Natural killer cell treated with Interleukin-12 subunit alpha and Interleukin-12 subunit beta and Interleukin-15 and Interleukin-18, amount 100 ng/mL, for 72 hours (primary cell): Measurements from ENCODE around the gene CD24. TPM values are rescaled to one million over a fixed set of nuclear protein-coding genes. Genes with fewer than 3 reads are reported as not detected.

Source experiments
- ATAC-seq, 2 donors: fragments of 150-1000 bp; cut with Tn5 transposase in 1 of 2; sonication (Bioruptor Pico), chemical (Tn5 transposase) in 1 of 2; 2 replicates each; pipeline ENCODE4 v1.10.0; 2021
- DNase-seq: peaks from one replicate; pipeline ENCODE4 v3.0.0; 2022; ENCODE audit warnings: low spot score
- H3K27ac Mint-ChIP-seq, 2 donors: 1 replicate in 1 of 2; 2 replicates in 1 of 2; pipeline ENCODE4 v1.8.0; 2022; ENCODE audit warnings: mixed read lengths in 2 of 2, mild to moderate bottlenecking in 1 of 2, moderate library complexity in 1 of 2
- H3K27me3 Mint-ChIP-seq, 2 donors: 1 replicate in 1 of 2; 2 replicates in 1 of 2; pipeline ENCODE4 v1.8.0; 2022; ENCODE audit warnings: mixed read lengths in 2 of 2
- H3K36me3 Mint-ChIP-seq: one replicate; pipeline ENCODE4 v1.8.0; 2022; ENCODE audit warnings: mixed read lengths
- H3K4me1 Mint-ChIP-seq, 2 donors: 1 replicate in 1 of 2; 2 replicates in 1 of 2; pipeline ENCODE4 v1.8.0; 2022; ENCODE audit warnings: low read depth in 2 of 2, mixed read lengths in 2 of 2, mild to moderate bottlenecking in 1 of 2
- H3K4me3 Mint-ChIP-seq: one replicate; pipeline ENCODE4 v1.8.0; 2022; ENCODE audit warnings: mixed read lengths
- H3K9me3 Mint-ChIP-seq: 2 replicates; pipeline ENCODE4 v1.8.0; 2022; ENCODE audit warnings: mixed read lengths
- total RNA-seq, 2 donors: library from RNA; stranded (reverse); gene quantifications; one replicate each; pipeline ENCODE4 v1.2.3, GENCODE V29; 2022

CD24 gene
- total RNA-seq, 2 donors from 2014 or later = 1.2 TPM; not detected in 1

GRCh38 chr6:106963544-106963943, 11.0 kb downstream of the CD24 start:
- H3K36me3 Mint-ChIP-seq = no peaks in the 10 kb centered on the region
- ATAC-seq (no peak), DNase-seq (no peak)
- no peaks in the 10 kb centered on the region for H3K4me1 Mint-ChIP-seq
- no peak overlapping the region for H3K4me3 Mint-ChIP-seq
- no peak overlapping the region for H3K27ac Mint-ChIP-seq
- H3K9me3 Mint-ChIP-seq = peaks cover 4% of the 10 kb centered on the region
- H3K27me3 Mint-ChIP-seq = peaks cover 13 to 20% of the 10 kb centered on the region in 2 donors

DNA sequence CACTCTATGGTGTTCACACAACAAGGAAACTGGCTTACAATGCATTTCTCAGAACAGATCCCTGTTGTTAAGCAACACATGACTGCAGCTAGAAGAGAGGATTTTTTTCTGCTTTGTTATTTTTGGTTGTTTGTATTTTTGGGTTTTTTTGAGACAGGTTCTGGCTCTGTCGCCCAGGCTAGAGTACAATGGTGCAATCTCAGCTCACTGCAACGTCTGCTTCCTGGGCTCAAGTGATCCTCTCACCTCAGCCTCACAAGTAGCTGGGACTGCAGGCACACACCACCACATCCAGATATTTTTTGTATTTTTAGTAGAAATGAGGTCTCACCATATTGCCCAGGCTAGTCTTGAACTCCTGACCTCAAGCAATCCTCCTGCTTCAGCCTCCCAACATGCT, 12.7 kb downstream of the CD24 start:
- ATAC-seq (no peak), DNase-seq (no peak)
- Mint-ChIP-seq H3K4me1 (no peaks in the 10 kb centered on the region), H3K4me3 (no peak overlapping the region), H3K27me3 (peaks cover 13 to 25% of the 10 kb centered on the region in 2 donors), H3K9me3 (peaks cover 4% of the 10 kb centered on the region), H3K36me3 (no peaks in the 10 kb centered on the region), H3K27ac (no peak overlapping the region)

DNA sequence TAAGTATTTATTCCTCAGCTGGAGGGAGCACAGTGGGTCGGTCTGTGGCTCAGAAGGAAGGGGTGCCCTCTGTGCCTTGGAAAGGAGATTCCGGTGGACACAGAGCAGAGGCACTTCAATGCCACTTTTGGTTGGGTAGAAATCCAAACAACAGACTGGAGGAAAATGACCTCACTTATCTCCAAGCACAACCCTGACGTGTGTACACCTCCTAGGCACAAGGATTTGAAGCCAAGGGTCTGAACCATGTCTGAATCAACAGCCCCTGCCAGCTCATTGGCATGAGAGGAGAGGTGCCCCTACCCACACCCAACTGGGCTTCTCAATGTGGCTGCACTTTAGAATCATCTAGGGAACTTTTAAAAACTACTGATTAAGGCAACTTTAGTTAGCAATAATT, 13.4 kb downstream of the CD24 start:
- Mint-ChIP-seq H3K9me3 (peaks cover 4% of the 10 kb centered on the region), H3K27me3 (peaks cover 9 to 20% of the 10 kb centered on the region in 2 donors), H3K4me3 (no peak overlapping the region), H3K36me3 (no peaks in the 10 kb centered on the region), H3K4me1 (no peaks in the 10 kb centered on the region), H3K27ac (no peak overlapping the region)
- no peak for ATAC-seq
- DNase-seq = no peak

- Mint-ChIP-seq H3K9me3 (peaks cover 4% of the 10 kb centered on the region), H3K27me3 (peaks cover 8 to 18% of the 10 kb centered on the region in 2 donors), H3K4me1 (no peaks in the 10 kb centered on the region), H3K36me3 (no peaks in the 10 kb centered on the region), H3K27ac (no peak overlapping the region), H3K4me3 (no peak overlapping the region)
- no peak for DNase-seq
- no peak for ATAC-seq
Observed at GRCh38 chr6:106959985-106960384, 14.5 kb downstream of the CD24 start.

DNA sequence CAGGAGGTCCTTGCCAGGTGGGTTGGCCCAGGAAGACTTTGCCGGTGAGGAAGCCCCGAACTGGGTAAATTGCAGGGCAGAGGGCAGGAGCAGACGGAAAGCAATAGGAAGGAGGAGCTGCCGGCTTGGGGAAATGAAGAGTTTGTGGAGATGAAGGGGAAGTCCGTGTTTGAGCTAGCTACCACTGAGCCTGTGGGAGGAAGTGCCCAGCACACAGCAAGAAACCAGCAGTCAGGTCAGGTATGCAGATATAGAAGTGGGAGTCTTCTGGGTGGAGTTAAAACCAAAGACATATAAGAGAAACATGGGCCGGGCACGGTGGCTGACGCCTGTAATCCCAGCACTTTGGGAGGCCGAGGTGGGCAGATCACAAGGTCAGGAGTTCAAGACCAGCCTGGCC, 34.7 kb downstream of the CD24 start:
- peaks cover 16 to 43% of the 10 kb centered on the region in 2 donors for H3K27me3 Mint-ChIP-seq
- no peaks in the 10 kb centered on the region for H3K36me3 Mint-ChIP-seq
- no peak overlapping the region for H3K4me3 Mint-ChIP-seq
- DNase-seq (no peak), ATAC-seq (no peak)
- no peaks in the 10 kb centered on the region for H3K9me3 Mint-ChIP-seq
- H3K27ac Mint-ChIP-seq = no peak overlapping the region
- no peaks in the 10 kb centered on the region for H3K4me1 Mint-ChIP-seq

- no peak for ATAC-seq
- DNase-seq = no peak
Observed at GRCh38 chr6:106939208-106939607, 35.3 kb downstream of the CD24 start.

GRCh38 chr6:106927531-106928398, 46.8 kb downstream of the CD24 start:
- H3K27ac Mint-ChIP-seq = no peak overlapping the region
- ATAC-seq (no peak), DNase-seq (no peak)
- H3K4me3 Mint-ChIP-seq = no peak overlapping the region
- H3K9me3 Mint-ChIP-seq = no peaks in the 10 kb centered on the region
- H3K4me1 Mint-ChIP-seq = no peaks in the 10 kb centered on the region
- H3K27me3 Mint-ChIP-seq = peaks cover 23 to 32% of the 10 kb centered on the region in 2 donors
- H3K36me3 Mint-ChIP-seq = no peaks in the 10 kb centered on the region

More at GRCh38 chr6:106939208-106939607, 35.3 kb downstream of the CD24 start:
- Mint-ChIP-seq H3K9me3 (no peaks in the 10 kb centered on the region), H3K27me3 (peaks cover 16 to 43% of the 10 kb centered on the region in 2 donors), H3K4me1 (no peaks in the 10 kb centered on the region), H3K36me3 (no peaks in the 10 kb centered on the region), H3K27ac (no peak overlapping the region), H3K4me3 (no peak overlapping the region)

GRCh38 chr6:106925948-106926347, 48.6 kb downstream of the CD24 start:
- Mint-ChIP-seq H3K36me3 (no peaks in the 10 kb centered on the region), H3K4me1 (no peaks in the 10 kb centered on the region), H3K27me3 (peaks cover 20 to 35% of the 10 kb centered on the region in 2 donors), H3K4me3 (no peak overlapping the region), H3K9me3 (no peaks in the 10 kb centered on the region), H3K27ac (no peak overlapping the region)
- no peak for DNase-seq
- no peak for ATAC-seq

- no peak for DNase-seq
- Mint-ChIP-seq H3K27ac (no peak overlapping the region), H3K4me3 (no peak overlapping the region)
Observed at GRCh38 chr6:106924694-106925523, 49.6 kb downstream of the CD24 start.

GRCh38 chr6:106922626-106923025, 51.9 kb downstream of the CD24 start:
- no peak for ATAC-seq
- no peak for DNase-seq
- Mint-ChIP-seq H3K4me1 (no peaks in the 10 kb centered on the region), H3K36me3 (no peaks in the 10 kb centered on the region), H3K9me3 (no peaks in the 10 kb centered on the region), H3K27me3 (peaks cover 26 to 36% of the 10 kb centered on the region in 2 donors), H3K4me3 (no peak overlapping the region), H3K27ac (no peak overlapping the region)

More at GRCh38 chr6:106924694-106925523, 49.6 kb downstream of the CD24 start:
- Mint-ChIP-seq H3K4me1 (no peaks in the 10 kb centered on the region), H3K36me3 (no peaks in the 10 kb centered on the region), H3K9me3 (no peaks in the 10 kb centered on the region), H3K27me3 (peaks cover 19 to 30% of the 10 kb centered on the region in 2 donors)
- ATAC-seq = no peak

Other genes starting within 250 kb of the CD24 start
- gene MTRES1, start 53.5 kb upstream of the CD24 start, total RNA-seq = 10 to 100 TPM; 15.3 to 15.8 TPM
- gene BEND3, start 140.8 kb upstream of the CD24 start, total RNA-seq = 1 to 10 TPM; 3.0 to 6.5 TPM